Measurements from ENCODE around the gene HOOK2. TPM values are rescaled to one million over a fixed set of nuclear protein-coding genes. Genes with fewer than 3 reads are reported as not detected.
A peak's percentile ranks its signal among the peaks of the same experiment; 100 is the strongest.

The HOOK2 gene
- total and polyA plus RNA-seq, 9 of the 15 experiments (the other 6 are each of a cell fraction or from before 2014, with no cell fraction given) = 1.3 to 17.2 (median 9.9) TPM

GRCh38 chr19:12791345-12792050, 16.1 kb upstream of the HOOK2 start, which contains the start of gene JUNB (continued):
- TF ChIP-seq ZNF609 (CRISPR knock-in tag; IDR thresholded peaks at IDR 0.05; ENCODE audit: borderline replicate concordance) = peak; percentile 91; the same call in 1 of the 2 replicates
- peak; percentile 96; the same call in 1 of the 2 replicates for TF ChIP-seq POLR2AphosphoS2 (IDR thresholded peaks at IDR 0.05; ENCODE audit: low read length)
- TF ChIP-seq ZNF696 (CRISPR knock-in tag; conservative IDR thresholded peaks at IDR 0.05) = no peak
- no peak for TF ChIP-seq IRF2 (CRISPR knock-in tag; IDR thresholded peaks at IDR 0.05)
- peak; percentile 94 for TF ChIP-seq MBD2 (IDR thresholded peaks at IDR 0.05; ENCODE audit: borderline replicate concordance, low read depth)
- TF ChIP-seq THRB (CRISPR knock-in tag; conservative IDR thresholded peaks at IDR 0.05) = peak; percentile 87; the same call in 1 of the 2 replicates
- no peak; the same call in 1 of the 2 replicates for TF ChIP-seq RERE (CRISPR knock-in tag; IDR thresholded peaks at IDR 0.05; ENCODE audit: borderline replicate concordance)
- no peak for TF ChIP-seq ETS2 (tag; IDR thresholded peaks at IDR 0.05; ENCODE audit: borderline replicate concordance, poor library complexity, severe bottlenecking)
- peak; percentile 71; the same call in 1 of the 2 replicates for TF ChIP-seq ZNF263 (CRISPR knock-in tag; IDR thresholded peaks at IDR 0.05; ENCODE audit: borderline replicate concordance)
